ENCODE measurements around the gene GRID1. TPM values are rescaled to one million over a fixed set of nuclear protein-coding genes. Genes with fewer than 3 reads are reported as not detected.

Gene GRID1

Small RNAs within 50 kb of the gene (small RNA-seq; reads per million reads assigned to genes)
- gene MIR346 (ENCODE audit: insufficient read depth) (not detected), gene RF02271 (ENCODE audit: insufficient read depth) (not detected), gene RN7SKP238 (ENCODE audit: insufficient read depth) (not detected), gene RNA5SP322 (ENCODE audit: insufficient read depth) (not detected)
